Measurements from ENCODE around the gene LSM5.

DNA sequence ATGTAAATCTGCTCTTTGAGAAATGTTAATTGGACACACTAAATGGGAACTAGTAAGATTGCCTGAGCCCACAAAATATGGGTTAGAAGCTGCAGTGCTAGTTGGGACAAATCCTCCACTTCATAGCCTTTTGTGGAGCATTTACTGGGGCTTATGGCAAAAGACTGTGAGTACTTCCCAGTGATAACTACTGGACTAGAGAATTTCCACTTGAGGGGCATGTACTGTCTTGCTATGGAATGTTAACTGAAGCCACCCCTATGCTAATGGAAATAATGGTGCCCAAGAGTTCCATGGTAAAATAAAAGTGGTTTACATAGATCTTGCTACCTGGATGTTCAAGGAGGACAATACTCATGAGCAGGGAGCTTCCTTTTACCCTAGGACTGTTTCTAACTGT lies 34.5 kb upstream of the LSM5 start:
- TF ChIP-seq, protein P1, sequence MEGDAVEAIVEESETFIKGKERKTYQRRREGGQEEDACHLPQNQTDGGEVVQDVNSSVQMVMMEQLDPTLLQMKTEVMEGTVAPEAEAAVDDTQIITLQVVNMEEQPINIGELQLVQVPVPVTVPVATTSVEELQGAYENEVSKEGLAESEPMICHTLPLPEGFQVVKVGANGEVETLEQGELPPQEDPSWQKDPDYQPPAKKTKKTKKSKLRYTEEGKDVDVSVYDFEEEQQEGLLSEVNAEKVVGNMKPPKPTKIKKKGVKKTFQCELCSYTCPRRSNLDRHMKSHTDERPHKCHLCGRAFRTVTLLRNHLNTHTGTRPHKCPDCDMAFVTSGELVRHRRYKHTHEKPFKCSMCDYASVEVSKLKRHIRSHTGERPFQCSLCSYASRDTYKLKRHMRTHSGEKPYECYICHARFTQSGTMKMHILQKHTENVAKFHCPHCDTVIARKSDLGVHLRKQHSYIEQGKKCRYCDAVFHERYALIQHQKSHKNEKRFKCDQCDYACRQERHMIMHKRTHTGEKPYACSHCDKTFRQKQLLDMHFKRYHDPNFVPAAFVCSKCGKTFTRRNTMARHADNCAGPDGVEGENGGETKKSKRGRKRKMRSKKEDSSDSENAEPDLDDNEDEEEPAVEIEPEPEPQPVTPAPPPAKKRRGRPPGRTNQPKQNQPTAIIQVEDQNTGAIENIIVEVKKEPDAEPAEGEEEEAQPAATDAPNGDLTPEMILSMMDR (IDR thresholded peaks at IDR 0.05): no peak
- TF ChIP-seq POLR2A (IDR thresholded peaks at IDR 0.05) (no peak), EP300 (IDR thresholded peaks at IDR 0.05; ENCODE audit: low read depth) (no peak), POLR2AphosphoS5 (IDR thresholded peaks at IDR 0.05) (no peak)
